ENCODE measurements around the gene FAM184B. TPM values are rescaled to one million over a fixed set of nuclear protein-coding genes. Genes with fewer than 3 reads are reported as not detected.

FAM184B gene
- total RNA-seq, 2 experiments from 2014 or later, result not detected

DNA sequence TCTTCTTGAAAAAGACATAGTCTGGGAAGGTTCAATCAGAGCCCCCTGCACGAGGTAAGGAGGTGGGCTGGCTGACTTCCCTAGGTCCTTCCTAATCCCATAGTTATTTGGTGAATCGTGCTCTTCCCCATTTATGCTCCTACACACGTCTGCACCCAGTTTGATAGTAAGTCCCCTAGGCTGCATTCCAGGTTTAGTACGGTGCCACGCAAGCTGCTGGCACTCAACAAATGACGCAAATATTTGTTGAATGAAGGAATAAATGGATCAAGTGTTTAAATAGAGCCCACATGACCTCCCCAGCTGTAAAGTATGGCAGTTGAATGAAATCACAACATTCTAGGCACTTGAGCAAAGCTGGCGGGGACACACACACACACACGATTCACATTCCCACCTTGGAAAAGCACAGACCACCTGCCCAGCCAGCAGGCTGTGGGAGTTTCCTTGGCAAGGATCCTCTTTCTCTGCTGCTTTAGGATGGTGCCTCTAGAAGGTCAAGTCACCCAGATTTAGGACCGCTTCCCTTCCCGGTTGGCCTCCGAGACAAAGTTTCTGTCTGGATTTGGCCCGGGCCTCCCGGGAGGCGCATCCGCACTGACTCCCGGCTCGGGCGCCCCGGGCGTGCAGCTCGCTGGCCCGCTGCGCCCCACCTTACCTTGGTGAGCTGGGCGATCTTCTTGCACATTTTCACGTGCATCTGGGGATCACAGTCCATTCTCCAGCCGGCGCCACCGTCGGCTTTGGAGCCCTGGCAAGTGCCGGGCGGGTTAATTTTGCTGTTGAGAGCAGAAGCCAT, 721 bp downstream of the FAM184B start:
- POLR2A ChIA-PET, result no interaction called here
- CTCF ChIA-PET, result no interaction called here

DNA sequence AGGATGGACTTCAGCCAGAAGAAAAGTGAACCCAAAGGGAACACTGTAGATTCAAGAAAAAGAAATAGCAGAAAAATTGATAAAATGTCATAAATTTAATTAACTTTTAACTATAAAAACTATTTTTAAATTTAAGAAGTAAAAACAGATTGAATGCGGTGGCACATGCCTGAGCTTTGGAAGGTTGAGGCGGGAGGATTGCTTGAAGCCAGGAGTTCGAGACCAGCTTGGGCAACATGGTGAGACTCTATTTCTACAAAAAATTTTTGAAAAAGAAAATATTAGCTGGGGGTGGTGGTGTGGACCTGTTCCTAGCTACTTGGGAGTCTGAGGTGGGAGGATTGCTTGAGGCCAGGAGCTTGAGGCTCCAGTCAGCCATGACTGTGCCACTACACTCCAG, 3.0 kb downstream of the FAM184B start:
- CTCF ChIA-PET, result no interaction called here
- POLR2A ChIA-PET, result no interaction called here

DNA sequence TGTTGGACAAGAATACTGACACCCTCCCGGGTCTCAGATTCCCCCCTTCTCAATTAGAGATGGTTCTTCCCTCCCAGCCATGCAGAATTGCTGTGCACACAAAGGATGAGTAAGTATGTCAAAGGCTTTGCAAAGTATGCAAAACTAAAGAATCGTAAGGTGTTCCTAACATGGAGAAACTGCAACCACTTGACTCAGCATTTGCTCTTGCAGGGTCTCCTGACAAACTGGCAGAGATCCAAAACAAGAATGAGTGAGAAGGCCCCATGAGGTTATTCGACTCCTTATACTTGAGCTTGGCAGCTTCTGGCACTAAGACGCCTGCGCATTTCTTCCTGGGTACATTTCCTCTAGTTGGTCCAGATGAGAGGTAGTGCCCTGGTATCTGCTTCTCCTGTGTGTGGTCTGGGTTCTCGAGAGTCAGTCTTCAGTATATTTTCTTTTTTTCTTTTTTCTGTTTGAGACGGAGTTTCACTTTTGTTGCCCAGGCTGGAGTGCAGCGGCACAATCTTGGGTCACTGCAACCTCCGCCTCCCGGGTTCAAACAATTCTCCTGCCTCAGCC, 8.2 kb downstream of the FAM184B start:
- POLR2A ChIA-PET, result no interaction called here

DNA sequence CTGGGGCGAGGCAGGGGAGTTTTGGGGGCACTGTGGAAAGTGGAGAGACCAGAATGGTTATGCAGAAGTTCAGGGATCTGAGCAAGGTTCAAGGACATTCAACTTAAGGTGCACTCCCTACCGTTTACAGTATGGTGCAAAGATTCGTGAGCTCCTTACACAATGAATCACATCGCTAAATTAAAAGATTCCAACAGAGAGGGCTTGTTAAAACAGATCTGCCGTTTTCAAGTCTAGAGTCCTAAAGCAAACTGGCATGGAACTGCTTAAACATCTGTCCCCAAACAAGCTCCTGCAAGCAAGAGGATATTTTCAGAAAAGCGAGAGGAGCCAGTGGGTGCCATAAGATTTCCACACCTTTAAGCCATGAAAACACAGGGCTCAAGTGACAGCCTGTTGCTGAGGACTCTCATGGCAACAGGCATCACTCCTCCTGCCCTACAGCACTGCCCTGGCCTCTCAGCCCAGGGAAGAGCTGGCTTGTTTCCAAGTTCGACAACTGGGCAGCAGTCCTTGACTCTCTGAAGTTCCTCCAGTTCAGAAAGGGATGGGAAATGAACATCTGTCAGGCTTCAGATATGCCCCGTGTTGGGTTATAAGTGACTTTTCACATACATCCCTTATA, 10.0 kb downstream of the FAM184B start:
- ChIA-PET POLR2A (no interaction called here), CTCF (no interaction called here)

More for the DNA sequence above, 8.2 kb downstream of the FAM184B start:
- CTCF ChIA-PET, result no interaction called here

DNA sequence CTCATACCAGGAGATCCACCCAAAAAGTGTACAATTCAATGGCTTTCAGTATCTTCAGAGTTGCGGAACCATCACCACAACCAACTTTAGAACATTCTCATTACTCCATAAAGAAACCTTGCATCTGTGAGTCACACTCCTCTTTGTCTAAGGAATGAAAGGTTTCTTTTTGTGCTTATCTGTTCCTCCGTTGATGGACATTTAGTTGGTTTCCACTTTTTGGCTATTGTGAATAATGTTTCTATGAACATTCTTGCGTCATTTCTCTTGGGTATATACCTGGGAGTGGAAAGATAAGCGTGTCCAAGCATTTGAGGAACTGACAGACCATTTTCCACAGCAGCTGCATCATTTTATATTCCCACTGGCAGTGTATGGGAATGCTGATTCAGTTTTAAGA, 10.6 kb downstream of the FAM184B start:
- POLR2A ChIA-PET, result no interaction called here
- CTCF ChIA-PET, result no interaction called here

DNA sequence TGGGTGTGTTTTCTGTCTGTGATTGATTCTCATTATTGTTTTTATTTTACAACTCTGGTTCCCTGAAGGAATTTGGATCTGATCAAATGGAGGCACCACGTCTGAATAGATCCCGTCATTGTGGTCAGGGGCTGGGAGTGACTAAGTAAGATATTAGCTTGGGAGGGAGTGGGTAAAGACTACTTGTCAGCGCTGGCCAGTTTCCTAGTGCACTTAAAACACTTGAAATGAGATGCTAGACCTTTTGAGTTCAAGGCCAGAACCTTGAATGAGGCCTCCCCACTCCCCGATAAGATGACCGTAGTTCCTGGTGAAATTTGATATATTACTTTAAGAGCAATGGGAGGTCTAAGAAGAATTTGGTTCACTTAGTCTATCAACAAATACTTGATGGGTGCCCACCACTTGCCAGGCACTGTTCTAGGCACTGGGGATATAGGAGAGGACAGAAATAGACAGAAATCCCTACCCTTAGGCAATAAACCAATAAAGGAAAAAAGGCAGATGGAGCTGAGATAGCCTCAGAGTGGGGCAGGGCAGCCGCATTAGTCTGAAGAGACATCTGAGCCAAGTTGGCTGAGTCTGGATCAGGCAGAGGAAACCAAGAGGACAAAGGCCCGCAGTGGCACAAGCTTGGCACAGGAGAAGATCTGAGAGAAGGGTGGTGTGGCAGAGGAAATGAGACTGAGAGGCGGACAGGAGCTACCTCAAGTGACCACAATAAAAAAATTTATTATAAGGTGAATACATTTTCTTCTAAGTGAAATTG, 11.8 kb downstream of the FAM184B start:
- POLR2A ChIA-PET, result no interaction called here
- CTCF ChIA-PET, result no interaction called here

DNA sequence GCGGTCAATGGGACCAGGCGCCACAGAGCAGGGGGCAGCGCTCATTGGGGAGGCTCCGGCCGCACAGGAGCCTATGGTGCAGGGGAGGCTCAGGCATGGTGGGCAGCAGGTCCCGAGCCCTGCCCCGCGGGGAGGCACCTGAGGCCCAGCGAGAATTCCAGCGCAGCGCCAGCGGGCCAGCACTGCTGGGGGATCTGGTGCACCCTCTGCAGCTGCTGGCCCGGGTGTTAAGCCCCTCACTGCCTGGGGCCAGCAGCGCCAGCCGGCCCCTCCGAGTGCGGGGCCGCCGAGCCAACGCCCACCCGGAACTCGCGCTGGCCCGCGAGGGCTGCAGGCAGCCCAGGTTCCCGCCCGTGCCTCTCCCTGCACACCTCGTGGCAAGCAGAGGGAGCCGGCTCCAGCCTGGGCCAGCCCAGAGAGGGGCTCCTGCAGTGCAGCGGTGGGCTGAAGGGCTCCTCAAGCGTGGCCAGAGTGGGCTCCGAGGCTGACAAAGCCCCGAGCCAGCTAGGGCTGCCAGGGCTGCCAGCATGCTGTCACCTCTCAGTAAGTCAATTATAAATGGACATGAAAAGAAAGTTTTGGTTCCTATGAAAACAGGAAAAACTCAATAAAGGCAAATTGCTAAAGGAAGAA, 14.5 kb downstream of the FAM184B start:
- ChIA-PET CTCF (no interaction called here), POLR2A (no interaction called here)

DNA sequence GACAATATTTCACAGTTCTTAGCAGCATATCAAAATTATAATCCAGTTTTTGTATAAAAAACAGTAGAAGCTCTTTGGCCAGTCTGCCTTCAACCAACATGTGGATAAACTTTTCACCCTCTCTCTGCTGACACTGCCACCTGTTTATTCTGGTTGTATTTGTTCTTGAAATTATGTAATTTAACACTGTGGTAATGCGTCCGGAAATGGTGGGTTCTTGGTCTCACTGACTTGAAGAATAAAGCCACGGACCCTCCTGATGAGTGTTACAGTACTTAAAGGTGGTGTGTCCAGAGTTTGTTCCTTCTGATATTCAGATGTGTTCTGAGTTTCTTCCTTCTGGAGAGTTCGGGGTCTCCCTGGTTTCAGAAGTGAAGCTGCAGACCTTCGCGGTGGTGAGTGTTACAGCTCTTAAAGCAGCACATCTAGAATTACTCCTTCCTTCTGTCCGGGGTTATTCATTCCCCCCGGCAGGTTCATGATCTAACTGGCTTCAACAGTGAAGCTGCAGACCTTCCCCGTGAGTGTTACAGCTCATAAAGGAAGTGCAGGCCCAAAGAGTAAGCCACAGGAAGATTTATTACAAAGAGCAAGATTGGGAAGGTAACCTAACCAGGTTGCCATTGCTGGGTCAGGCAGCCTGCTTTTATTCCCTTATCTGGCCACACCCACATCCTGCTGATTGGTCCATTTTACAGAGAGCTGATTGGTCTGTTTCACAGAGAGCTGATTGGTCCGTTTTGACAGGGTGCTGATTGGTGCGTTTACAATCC, 15.7 kb downstream of the FAM184B start:
- ChIA-PET POLR2A (no interaction called here), CTCF (interaction anchor here (0.6 kb wide), 1 partner anchor 36 kb away, joined by 3 read pairs; no protein-coding TSS in a partner anchor)

DNA sequence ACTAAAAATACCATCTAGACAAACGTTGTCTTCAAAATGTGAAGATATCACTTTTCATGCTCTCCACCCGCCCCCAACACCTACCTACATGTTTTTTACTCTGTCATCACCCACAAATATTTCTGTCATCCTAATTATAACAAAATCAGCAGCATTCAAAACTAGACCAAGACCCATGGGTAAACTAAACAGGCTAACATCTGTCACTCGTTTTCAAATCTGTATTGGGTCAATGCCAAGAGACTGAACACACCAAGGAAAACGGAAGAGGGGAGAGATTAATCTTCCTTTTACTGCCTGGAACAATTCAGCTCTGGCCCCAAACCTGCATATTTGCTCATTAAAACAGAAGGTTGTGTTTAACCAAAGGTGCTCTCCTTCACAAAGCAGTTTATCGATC, 17.5 kb downstream of the FAM184B start:
- CTCF ChIA-PET, result no interaction called here
- POLR2A ChIA-PET, result no interaction called here

DNA sequence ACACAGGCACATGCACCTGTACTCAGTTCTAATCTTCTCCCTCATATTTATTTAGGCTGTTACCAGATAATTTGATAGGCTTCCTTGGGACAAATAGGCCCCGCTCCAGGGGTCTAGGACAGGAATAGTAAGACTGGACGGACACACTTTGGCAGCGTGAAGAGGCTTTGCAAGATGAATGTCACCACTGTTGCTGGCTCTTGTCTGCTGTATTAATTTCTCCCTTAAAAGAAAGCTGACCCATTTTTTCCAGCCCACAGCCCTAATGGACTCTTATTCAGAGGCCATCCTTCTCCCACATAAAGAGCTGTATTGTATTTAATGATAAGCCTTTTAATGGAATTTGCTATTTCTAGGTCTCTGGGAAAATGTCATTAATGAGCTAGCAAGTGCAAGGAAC, 18.0 kb downstream of the FAM184B start:
- CTCF ChIA-PET, result no interaction called here
- POLR2A ChIA-PET, result no interaction called here

DNA sequence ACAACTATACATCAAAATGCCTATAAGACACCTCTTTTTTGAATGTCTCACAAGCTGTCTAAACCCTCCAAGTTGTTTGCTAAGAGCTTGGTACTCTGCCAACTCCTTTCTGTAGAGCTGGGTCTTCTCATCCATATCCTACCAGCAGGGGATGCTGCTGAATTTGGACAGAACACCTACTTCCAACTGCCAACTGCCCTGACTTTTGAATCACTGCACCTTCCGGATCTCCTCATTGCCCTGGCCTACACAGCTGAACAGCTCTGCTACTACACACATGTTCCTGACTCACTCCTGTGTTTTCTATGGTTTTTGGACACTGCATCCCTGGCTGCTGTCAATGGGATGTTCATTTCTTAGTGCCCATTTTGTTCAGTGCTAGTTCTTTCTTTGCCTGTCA, 18.7 kb downstream of the FAM184B start:
- CTCF ChIA-PET, result no interaction called here
- POLR2A ChIA-PET, result no interaction called here

DNA sequence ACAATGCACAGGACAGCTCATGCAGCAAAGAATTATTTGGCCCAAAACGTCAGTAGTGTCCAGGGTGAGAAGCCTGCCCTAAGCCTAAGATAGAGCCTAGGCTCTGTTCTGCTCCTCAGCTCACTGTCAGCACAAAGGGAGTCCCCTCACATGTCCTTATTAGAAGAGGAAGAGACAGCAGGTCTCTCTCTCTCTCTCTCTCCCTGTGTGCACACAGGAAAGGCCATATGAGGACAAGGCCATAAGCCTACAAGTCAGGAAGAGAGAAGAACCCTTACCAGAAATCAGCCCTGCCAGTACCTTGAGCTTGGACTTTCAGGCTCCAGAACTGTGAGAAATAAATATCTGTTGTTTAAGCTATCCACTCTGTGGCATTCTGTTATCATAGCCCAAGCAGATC, 20.4 kb downstream of the FAM184B start:
- ChIA-PET POLR2A (no interaction called here), CTCF (no interaction called here)

DNA sequence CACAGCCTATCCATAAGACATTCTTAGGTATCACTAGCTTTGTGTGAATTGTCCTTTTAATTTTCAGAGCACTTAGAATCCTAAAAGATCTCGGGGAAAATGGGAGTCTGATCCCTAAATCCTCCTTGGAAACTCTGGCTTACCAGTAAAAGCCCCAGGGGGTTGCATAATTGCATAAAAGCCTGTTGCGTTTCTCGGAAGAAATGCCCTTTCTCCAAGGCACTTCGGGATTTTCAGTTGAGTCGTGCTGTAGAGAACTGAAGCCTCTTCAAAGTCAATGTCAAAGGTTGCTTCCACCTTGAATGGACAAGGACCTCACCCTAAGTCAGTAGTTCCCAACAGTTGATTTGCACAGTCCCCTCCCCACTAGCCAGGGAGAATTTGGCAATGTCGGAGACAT, 20.8 kb downstream of the FAM184B start:
- ChIA-PET POLR2A (no interaction called here), CTCF (no interaction called here)

DNA sequence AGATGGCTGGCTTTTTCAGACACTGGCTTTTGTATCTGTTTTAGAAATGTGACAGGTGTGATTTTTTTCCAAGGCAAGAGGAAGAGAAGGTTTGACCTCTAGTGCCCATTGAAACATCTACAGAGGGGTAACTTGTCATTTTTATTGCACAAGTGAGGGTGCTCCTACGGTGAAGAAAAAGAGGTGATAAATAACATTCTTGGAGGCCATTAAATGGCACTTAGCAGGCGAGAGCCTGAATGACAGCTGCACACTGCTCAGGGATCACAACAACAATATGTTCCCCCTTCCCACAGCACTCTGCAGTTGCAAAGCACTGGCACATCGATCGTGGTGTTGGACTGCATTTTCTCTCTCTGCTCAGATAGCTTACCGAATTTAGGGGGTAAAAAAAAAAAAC, 22.9 kb downstream of the FAM184B start:
- POLR2A ChIA-PET, result no interaction called here
- CTCF ChIA-PET, result interaction anchor here (0.6 kb wide), 1 partner anchor 426 kb away, joined by 3 read pairs; no protein-coding TSS in a partner anchor

DNA sequence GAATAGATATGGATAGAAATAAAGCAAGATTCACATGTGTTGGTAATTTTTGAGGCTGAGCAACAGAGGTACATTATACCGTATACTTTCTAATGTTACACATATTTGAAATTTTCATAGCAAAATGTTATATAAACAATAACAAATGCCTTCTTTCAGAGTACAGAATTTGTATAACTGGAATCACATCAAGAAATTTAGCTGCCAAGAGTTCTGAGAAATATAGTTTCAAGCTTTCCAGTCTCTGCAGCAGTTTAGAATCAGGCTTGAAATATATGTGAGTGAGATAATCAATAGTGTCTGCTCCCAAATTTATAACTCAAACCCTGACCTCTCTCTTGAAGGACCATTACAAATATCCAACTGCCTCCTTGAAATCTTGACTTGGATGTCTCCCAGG, 23.8 kb downstream of the FAM184B start:
- CTCF ChIA-PET, result no interaction called here

DNA sequence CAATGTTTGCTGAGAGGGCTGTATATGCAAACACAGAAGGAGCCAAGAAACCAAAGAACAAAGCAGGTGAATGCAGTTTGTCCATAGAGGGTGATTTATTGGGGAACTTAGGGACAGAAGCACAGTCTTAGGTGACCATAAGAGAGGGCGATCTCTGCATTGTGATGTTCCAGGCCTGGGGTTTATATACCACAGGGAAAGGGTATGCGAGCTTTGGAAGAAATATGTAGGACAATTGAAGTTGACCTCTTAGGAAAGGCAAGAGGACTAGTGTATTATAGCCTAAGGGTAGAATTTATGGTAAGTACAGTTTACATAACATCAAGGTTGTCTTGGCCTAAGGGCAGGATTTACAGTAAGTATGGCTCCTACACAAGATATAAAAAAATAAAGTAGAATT, 27.8 kb downstream of the FAM184B start:
- ChIA-PET POLR2A (no interaction called here), CTCF (no interaction called here)

More for the DNA sequence above, 23.8 kb downstream of the FAM184B start:
- POLR2A ChIA-PET, result no interaction called here

DNA sequence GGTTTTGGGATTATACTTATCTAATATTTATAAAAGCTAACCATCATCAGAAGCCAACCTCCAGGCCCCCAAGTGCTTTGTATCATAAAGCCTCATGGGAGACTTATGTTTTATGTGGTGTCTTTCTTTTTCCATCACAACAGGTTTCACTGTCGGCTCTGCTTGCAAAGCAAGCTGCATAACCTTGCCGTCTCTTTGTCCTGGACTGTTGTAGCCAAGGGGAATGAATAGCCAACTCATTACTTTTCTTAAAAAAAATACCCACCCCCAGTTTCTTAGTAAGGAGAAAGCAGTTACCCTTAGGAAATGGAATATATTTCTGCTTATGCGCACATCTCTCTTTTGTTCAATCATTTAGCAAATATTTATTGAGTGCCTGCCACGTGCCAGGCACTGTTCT, 40.7 kb downstream of the FAM184B start:
- CTCF ChIA-PET, result no interaction called here

DNA sequence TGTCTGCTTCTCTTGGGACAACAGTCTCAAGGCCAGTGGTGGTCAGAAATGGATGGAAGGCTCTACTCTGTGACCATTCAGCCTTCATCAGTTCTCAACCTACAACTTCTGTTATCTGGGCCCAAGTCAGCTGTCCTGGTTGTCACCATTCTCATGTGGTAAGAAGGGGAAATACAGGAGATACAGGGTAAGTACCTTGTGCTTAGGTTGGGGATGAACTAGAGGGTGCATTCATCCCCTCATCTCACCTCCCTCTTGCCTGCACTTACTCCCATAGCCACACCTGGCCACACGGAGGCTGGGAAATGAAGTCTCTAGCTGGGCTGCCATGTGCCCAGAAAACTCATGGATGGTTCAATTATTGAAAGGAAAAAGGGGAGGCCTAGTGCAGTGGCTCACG, 44.9 kb downstream of the FAM184B start:
- CTCF ChIA-PET, result no interaction called here

More for the DNA sequence above, 40.7 kb downstream of the FAM184B start:
- POLR2A ChIA-PET, result no interaction called here

DNA sequence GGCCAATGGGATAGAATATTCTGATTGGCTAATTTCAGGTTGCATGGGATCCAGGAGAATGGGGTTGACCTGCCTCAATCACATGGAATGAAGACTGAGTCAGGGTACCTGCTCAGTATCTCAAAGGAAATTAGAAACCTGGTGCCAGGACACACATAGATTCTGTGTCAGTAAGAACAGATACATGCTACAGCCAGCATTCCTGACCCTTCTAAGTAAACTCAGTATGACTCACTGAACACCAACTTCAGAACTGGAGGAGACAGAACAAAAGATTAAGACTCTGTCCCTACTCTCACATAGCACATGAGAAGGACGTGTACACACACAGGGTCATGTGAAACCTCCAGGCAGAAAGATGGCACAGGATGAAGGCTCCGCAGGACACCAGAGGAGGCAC, 54.5 kb downstream of the FAM184B start:
- POLR2A ChIA-PET, result no interaction called here
- CTCF ChIA-PET, result no interaction called here

More for the DNA sequence above, 44.9 kb downstream of the FAM184B start:
- POLR2A ChIA-PET, result no interaction called here

DNA sequence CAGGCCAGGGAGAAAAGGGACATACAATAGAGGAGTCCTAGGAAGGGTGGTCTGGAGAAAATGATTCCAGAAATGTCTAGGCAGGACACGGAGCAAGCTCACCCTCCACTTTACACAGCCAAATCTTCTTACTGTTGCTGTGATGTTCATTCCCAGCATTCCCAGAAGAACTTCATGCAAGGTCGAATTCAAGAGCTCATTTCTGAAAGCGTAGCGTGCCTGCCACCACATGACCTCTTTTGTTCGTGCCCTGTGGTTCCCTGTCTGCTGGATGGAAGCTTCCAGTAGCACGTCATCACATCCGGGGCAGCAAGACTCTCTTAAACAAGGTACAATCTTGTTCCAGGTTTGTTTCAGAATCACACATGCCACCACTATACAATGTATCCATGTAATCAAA, 57.8 kb downstream of the FAM184B start:
- ChIA-PET CTCF (no interaction called here), POLR2A (no interaction called here)
